AG04449 (cell line): Measurements from ENCODE around the gene SIGLECL1.

Source experiments
- CTCF ChIA-PET: fragments of 350-600 bp; formaldehyde crosslinking; extraction: SDS; loops from one replicate; lab custom pipeline; 2021; ENCODE audit warnings: antibody characterized with exemption; lab: Yijun Ruan, JAX
- POLR2A ChIA-PET: fragments of 400-600, 350-600 bp; formaldehyde crosslinking; extraction: SDS; loops from one replicate; lab custom pipeline; 2020; ENCODE audit warnings: antibody characterized with exemption, inconsistent platforms; lab: Yijun Ruan, JAX
- DNase-seq: peaks from one replicate; pipeline ENCODE4 v3.0.0-alpha.2; 2010; ENCODE audit warnings: low read depth, low spot score
- H3K4me3 ChIP-seq: 2 replicates; pipeline ENCODE4 v1.5.1; 2011; ENCODE audit warnings: low read depth, mild to moderate bottlenecking, control low read depth, low read length
- CTCF ChIP-seq: IDR thresholded peaks from one replicate; pipeline ENCODE4 v1.5.1; 2011; ENCODE audit warnings: mild to moderate bottlenecking, moderate library complexity, low read length, control low read depth, inconsistent platforms; ENCODE audit not compliant: insufficient read depth; ENCODE audit errors: missing control alignments

SIGLECL1 gene

GRCh38 chr19:51258165-51259160 is 7.6 kb downstream of the SIGLECL1 start:
- ChIA-PET CTCF (interaction anchor here (1.8 to 2.1 kb wide), 2 partner anchors 20 to 102 kb away, joined by 3 to 4 read pairs; no protein-coding TSS in a partner anchor), POLR2A (no interaction called here)
- no peak for TF ChIP-seq CTCF

GRCh38 chr19:51259348-51260245 is 8.7 kb downstream of the SIGLECL1 start:
- peak; percentile 55 for TF ChIP-seq CTCF
- POLR2A ChIA-PET = no interaction called here
- no peak for DNase-seq
- no peak overlapping the region for H3K4me3 ChIP-seq
- CTCF ChIA-PET = interaction anchor here (0.7 to 2.1 kb wide), 4 partner anchors 11 to 103 kb away, joined by 3 to 5 read pairs (median 4); no protein-coding TSS in a partner anchor

More at GRCh38 chr19:51258165-51259160, 7.6 kb downstream of the SIGLECL1 start:
- no peak for DNase-seq
- H3K4me3 ChIP-seq = no peak overlapping the region

- DNase-seq = no peak
- POLR2A ChIA-PET = no interaction called here
- no peak overlapping the region for H3K4me3 ChIP-seq
- CTCF ChIA-PET = no interaction called here
- TF ChIP-seq CTCF = no peak
Observed at GRCh38 chr19:51263808-51264207, 12.9 kb downstream of the SIGLECL1 start.

- DNase-seq = no peak
- POLR2A ChIA-PET = no interaction called here
- CTCF ChIA-PET = interaction anchor here (1.1 kb wide), 1 partner anchor 11 kb away, joined by 5 read pairs; no protein-coding TSS in a partner anchor
- TF ChIP-seq CTCF = no peak
- no peak overlapping the region for H3K4me3 ChIP-seq
Observed at GRCh38 chr19:51271067-51271466, 20.2 kb downstream of the SIGLECL1 start.

- POLR2A ChIA-PET = no interaction called here
- no peak for DNase-seq
- CTCF ChIA-PET = no interaction called here
- no peak for TF ChIP-seq CTCF
- H3K4me3 ChIP-seq = no peak overlapping the region
Observed at GRCh38 chr19:51272183-51272810, 21.4 kb downstream of the SIGLECL1 start.
